ENCODE results near the gene SUSD2.

GRCh38 chr22:24153959-24154358, 27.3 kb upstream of the SUSD2 start:
- TF ChIP-seq CTCF (IDR thresholded peaks at IDR 0.05; ENCODE audit: low read depth, low read length, poor library complexity, severe bottlenecking) (no peak), EZH2phosphoT487 (IDR thresholded peaks at IDR 0.05; ENCODE audit: borderline replicate concordance, low read length) (no peak)
